ENCODE measurements around the gene TMEM204.

TMEM204 gene

GRCh38 chr16:1524366-1524765 lies 9.1 kb upstream of the TMEM204 start:
- no peak for DNase-seq

- no peak for DNase-seq
These were observed 7.4 kb upstream of the TMEM204 start for GRCh38 chr16:1525871-1526607.

- DNase-seq: no peak
These were observed 6.6 kb upstream of the TMEM204 start for GRCh38 chr16:1526608-1527555.

- no peak for DNase-seq
These were observed 5.3 kb upstream of the TMEM204 start for GRCh38 chr16:1527836-1528811.

GRCh38 chr16:1528921-1529537 lies 4.4 kb upstream of the TMEM204 start:
- DNase-seq: no peak

GRCh38 chr16:1530349-1530882 lies 3.0 kb upstream of the TMEM204 start:
- no peak for DNase-seq

GRCh38 chr16:1530883-1531637 lies 2.4 kb upstream of the TMEM204 start:
- DNase-seq: no peak

GRCh38 chr16:1531638-1531910 lies 1.9 kb upstream of the TMEM204 start:
- no peak for DNase-seq

GRCh38 chr16:1532081-1532760 lies 1.2 kb upstream of the TMEM204 start:
- no peak for DNase-seq

- DNase-seq: no peak
These were observed 695 bp upstream of the TMEM204 start for GRCh38 chr16:1532771-1533170.

GRCh38 chr16:1534021-1535020 lies 855 bp downstream of the TMEM204 start:
- no peak for DNase-seq

- DNase-seq: no peak
These were observed 2.2 kb downstream of the TMEM204 start for GRCh38 chr16:1535391-1536291.

- no peak for DNase-seq
These were observed 3.1 kb downstream of the TMEM204 start for GRCh38 chr16:1536601-1537000.

- DNase-seq: no peak
These were observed 3.7 kb downstream of the TMEM204 start for GRCh38 chr16:1537138-1537577.

- no peak for DNase-seq
These were observed 4.4 kb downstream of the TMEM204 start for GRCh38 chr16:1537763-1538289.

- DNase-seq: no peak
These were observed 5.5 kb downstream of the TMEM204 start for GRCh38 chr16:1538804-1539520.
